Measurements from ENCODE around the gene FLRT2. TPM values are rescaled to one million over a fixed set of nuclear protein-coding genes. Genes with fewer than 3 reads are reported as not detected.

FLRT2 gene
- total RNA-seq, 4 donors from 2014 or later: 2.5 to 13.0 (median 7.9) TPM

- H3K36me3 ChIP-seq: no peaks in the 10 kb centered on the region
- TF ChIP-seq POLR2AphosphoS5 (IDR thresholded peaks at IDR 0.05): no peak
- TF ChIP-seq, protein P1, sequence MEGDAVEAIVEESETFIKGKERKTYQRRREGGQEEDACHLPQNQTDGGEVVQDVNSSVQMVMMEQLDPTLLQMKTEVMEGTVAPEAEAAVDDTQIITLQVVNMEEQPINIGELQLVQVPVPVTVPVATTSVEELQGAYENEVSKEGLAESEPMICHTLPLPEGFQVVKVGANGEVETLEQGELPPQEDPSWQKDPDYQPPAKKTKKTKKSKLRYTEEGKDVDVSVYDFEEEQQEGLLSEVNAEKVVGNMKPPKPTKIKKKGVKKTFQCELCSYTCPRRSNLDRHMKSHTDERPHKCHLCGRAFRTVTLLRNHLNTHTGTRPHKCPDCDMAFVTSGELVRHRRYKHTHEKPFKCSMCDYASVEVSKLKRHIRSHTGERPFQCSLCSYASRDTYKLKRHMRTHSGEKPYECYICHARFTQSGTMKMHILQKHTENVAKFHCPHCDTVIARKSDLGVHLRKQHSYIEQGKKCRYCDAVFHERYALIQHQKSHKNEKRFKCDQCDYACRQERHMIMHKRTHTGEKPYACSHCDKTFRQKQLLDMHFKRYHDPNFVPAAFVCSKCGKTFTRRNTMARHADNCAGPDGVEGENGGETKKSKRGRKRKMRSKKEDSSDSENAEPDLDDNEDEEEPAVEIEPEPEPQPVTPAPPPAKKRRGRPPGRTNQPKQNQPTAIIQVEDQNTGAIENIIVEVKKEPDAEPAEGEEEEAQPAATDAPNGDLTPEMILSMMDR (IDR thresholded peaks at IDR 0.05): no peak
- TF ChIP-seq POLR2A (IDR thresholded peaks at IDR 0.05; ENCODE audit: low read depth): no peak
- no peak for TF ChIP-seq EP300 (IDR thresholded peaks at IDR 0.05)
- peaks cover 18 to 49% (median 43%) of the 10 kb centered on the region in 4 donors for H3K4me1 ChIP-seq
- intact Hi-C loops (cut with DNase I): no loop called here
- H3K27ac ChIP-seq (replicated peaks in 1 of 4): peak overlapping the region in 3 of 4 donors; percentile 69 to 75 (median 71)
- WGBS: 11% methylated on average over 26 of the region's 28 CpGs
- H3K4me3 ChIP-seq: peak overlapping the region; percentile 59 to 70 (median 60)
- H3K9me3 ChIP-seq: no peaks in the 10 kb centered on the region
- H3K27me3 ChIP-seq: peaks cover 0 to 53% (median 16%) of the 10 kb centered on the region in 4 donors
- DNase-seq (ENCODE audit: extremely low spot score): no peak
Observed at GRCh38 chr14:85534458-85535293, 4.7 kb downstream of the FLRT2 start.

DNA sequence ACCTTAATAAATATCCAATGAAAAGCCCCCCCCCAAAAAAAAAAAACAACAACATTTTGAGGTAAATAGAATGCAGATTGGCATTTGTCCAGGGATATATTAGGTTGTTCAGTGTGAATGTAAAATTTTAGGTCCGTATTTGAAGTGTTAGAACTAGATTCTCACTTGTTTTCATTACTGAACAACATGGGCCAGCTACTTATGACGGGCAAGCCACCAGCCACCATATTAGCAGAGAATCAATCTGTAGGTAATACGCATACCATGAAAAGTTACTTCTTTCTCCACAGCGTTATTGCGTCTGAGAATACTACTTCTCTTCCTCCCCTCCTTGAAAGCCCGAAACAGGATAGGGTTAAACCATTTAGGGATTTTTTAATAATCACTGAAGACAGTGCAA lies 5.4 kb downstream of the FLRT2 start:
- H3K27ac ChIP-seq (replicated peaks in 1 of 4): peak overlapping the region in 1 of 4 donors; percentile 75
- intact Hi-C loops (cut with DNase I): no loop called here
- TF ChIP-seq EP300 (IDR thresholded peaks at IDR 0.05) (no peak), POLR2A (IDR thresholded peaks at IDR 0.05; ENCODE audit: low read depth) (no peak), POLR2AphosphoS5 (IDR thresholded peaks at IDR 0.05) (no peak)
- TF ChIP-seq, protein P1 (IDR thresholded peaks at IDR 0.05): no peak
- H3K4me3 ChIP-seq: peak overlapping the region; percentile 59 to 70 (median 60)
- 58% methylated on average over 6 of the region's 6 CpGs for WGBS
- H3K36me3 ChIP-seq: no peaks in the 10 kb centered on the region
- DNase-seq (ENCODE audit: extremely low spot score): no peak
- H3K27me3 ChIP-seq: peaks cover 0 to 47% (median 14%) of the 10 kb centered on the region in 4 donors
- no peaks in the 10 kb centered on the region for H3K9me3 ChIP-seq
- peaks cover 11 to 43% (median 37%) of the 10 kb centered on the region in 4 donors for H3K4me1 ChIP-seq

DNA sequence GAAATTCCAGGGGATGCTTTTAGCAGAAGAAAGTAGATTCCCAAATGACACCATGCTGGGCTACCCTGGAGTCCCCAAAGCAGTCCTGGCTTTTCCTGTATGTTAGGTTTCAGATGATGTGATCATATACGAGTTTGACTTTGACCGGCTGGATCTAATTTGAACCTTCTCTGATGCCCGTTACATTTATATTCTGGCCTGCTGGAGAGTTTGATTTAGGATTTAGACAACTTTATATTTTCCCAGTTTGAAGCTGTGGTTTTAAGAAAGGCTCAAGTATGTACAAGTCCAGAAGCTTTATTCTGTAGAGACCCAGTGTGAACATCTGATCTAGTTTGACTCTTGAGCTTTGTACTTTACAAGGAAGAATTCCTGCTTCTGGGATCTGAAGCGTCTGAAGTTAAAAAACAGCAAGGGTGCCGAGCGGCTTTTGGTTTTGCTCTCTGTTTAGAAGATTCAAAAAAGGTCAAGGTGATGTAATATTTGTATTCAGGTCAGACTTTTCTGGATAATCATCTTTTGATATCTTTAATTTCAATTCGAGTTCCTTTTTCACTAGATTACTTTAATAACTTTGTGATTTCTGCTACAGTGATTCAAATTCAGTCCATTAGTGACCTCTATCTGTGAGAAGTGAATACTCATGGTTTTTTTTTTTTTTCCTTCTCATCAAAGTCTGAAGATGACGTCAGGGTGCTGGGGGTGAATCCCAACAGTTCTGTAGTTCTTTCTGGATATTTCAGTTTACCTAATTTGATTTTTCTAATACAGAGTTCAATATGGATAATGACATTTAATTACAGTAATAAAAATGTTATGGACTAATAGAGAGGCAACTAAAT lies 6.3 kb downstream of the FLRT2 start:
- H3K36me3 ChIP-seq: no peaks in the 10 kb centered on the region
- DNase-seq (ENCODE audit: extremely low spot score): no peak
- H3K27ac ChIP-seq (replicated peaks in 1 of 4): peak overlapping the region in 3 of 4 donors; percentile 21 to 38 (median 28)
- peak overlapping the region; percentile 6 to 70 (median 20) for H3K4me3 ChIP-seq
- 43% methylated on average over 8 of the region's 8 CpGs for WGBS
- H3K27me3 ChIP-seq: peaks cover 0 to 38% (median 12%) of the 10 kb centered on the region in 4 donors
- TF ChIP-seq EP300 (IDR thresholded peaks at IDR 0.05) (no peak), POLR2A (IDR thresholded peaks at IDR 0.05; ENCODE audit: low read depth) (no peak), POLR2AphosphoS5 (IDR thresholded peaks at IDR 0.05) (no peak)
- TF ChIP-seq, protein P1 (IDR thresholded peaks at IDR 0.05): peak; percentile 14 to 40 (median 34)
- intact Hi-C loops (cut with DNase I): no loop called here
- no peaks in the 10 kb centered on the region for H3K9me3 ChIP-seq
- peaks cover 6 to 34% (median 28%) of the 10 kb centered on the region in 4 donors for H3K4me1 ChIP-seq

DNA sequence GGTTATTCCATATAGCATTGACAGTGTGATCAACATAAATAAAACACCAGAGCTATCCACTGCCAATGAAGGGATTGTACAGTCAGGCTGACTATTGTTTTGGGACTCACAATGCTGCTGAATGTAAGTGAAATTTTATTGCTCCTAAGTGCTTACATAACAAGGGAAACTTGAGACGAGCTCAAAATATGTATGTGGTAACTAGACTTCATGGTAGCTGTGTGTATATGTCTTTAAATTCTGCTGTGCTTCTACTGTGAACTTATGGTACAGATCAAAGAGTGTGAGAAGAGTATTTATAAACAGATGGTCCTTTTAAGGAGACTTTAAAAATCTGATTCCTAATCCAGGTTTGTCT lies 6.9 kb downstream of the FLRT2 start:
- Histone ChIP-seq H3K9me3 (no peaks in the 10 kb centered on the region), H3K36me3 (no peaks in the 10 kb centered on the region), H3K27me3 (peaks cover 0 to 32% (median 12%) of the 10 kb centered on the region in 4 donors), H3K4me1 (peaks cover 2 to 28% (median 22%) of the 10 kb centered on the region in 4 donors), H3K4me3 (peak overlapping the region in 1 of 4 donors; percentile 17), H3K27ac (replicated peaks in 1 of 4) (no peak overlapping the region)
- 57% methylated on average over 1 of the region's 1 CpG for WGBS
- TF ChIP-seq EP300 (IDR thresholded peaks at IDR 0.05) (no peak), POLR2A (IDR thresholded peaks at IDR 0.05; ENCODE audit: low read depth) (no peak), POLR2AphosphoS5 (IDR thresholded peaks at IDR 0.05) (no peak)
- TF ChIP-seq, protein P1 (IDR thresholded peaks at IDR 0.05): no peak
- intact Hi-C loops (cut with DNase I): no loop called here
- no peak for DNase-seq (ENCODE audit: extremely low spot score)
